GM20431 (cell line): ENCODE measurements around the gene SHKBP1.
"Not testable (repeated sequence)": the region's sequence is repeated elsewhere in the genome, so short reads cannot be mapped to it uniquely, and the experiment has no call there.

Experiments used
- in situ Hi-C: fragments of 300-500 bp; cut with MseI, MboI; formaldehyde crosslinking; loops from one replicate; pipeline ENCODE4 v1.15.0; 2020; ENCODE audit warnings: low sequenced_read_pairs; ENCODE audit not compliant: unreplicated experiment

Gene SHKBP1

GRCh38 chr19:40555978-40556689 lies 20.5 kb upstream of the SHKBP1 start:
- in situ Hi-C loops = no loop called here

- in situ Hi-C loops = no loop called here
These were observed 19.6 kb upstream of the SHKBP1 start for GRCh38 chr19:40556953-40557530.

- in situ Hi-C loops = no loop called here
These were observed 17.3 kb upstream of the SHKBP1 start for GRCh38 chr19:40559394-40559793.

- in situ Hi-C loops = no loop called here
These were observed 16.6 kb upstream of the SHKBP1 start for GRCh38 chr19:40560092-40560507.

- in situ Hi-C loops = no loop called here
These were observed 14.7 kb upstream of the SHKBP1 start for GRCh38 chr19:40561947-40562346.

- in situ Hi-C loops = not testable (repeated sequence)
These were observed 12.1 kb upstream of the SHKBP1 start for GRCh38 chr19:40564535-40564934.

GRCh38 chr19:40565355-40565754 lies 11.3 kb upstream of the SHKBP1 start:
- in situ Hi-C loops = no loop called here

- in situ Hi-C loops = no loop called here
These were observed 10.7 kb upstream of the SHKBP1 start for GRCh38 chr19:40565910-40566495.

- in situ Hi-C loops = no loop called here
These were observed 9.5 kb upstream of the SHKBP1 start for GRCh38 chr19:40567040-40567749.

GRCh38 chr19:40567750-40568494 lies 8.8 kb upstream of the SHKBP1 start:
- in situ Hi-C loops = no loop called here

- in situ Hi-C loops = no loop called here
These were observed 6.2 kb upstream of the SHKBP1 start for GRCh38 chr19:40570313-40571004.

GRCh38 chr19:40571005-40571318 lies 5.7 kb upstream of the SHKBP1 start:
- in situ Hi-C loops = no loop called here

GRCh38 chr19:40571831-40572495 lies 4.7 kb upstream of the SHKBP1 start:
- in situ Hi-C loops = no loop called here

- in situ Hi-C loops = no loop called here
These were observed 1.3 kb upstream of the SHKBP1 start for GRCh38 chr19:40575326-40575725.

GRCh38 chr19:40576151-40576584 lies 505 bp upstream of the SHKBP1 start:
- in situ Hi-C loops = no loop called here

- in situ Hi-C loops = no loop called here
These were observed 1.8 kb downstream of the SHKBP1 start for GRCh38 chr19:40578442-40578908.

- in situ Hi-C loops = no loop called here
These were observed 3.9 kb downstream of the SHKBP1 start for GRCh38 chr19:40580619-40581018.

- in situ Hi-C loops = no loop called here
These were observed 4.9 kb downstream of the SHKBP1 start for GRCh38 chr19:40581531-40581930.

GRCh38 chr19:40582467-40582866 lies 5.8 kb downstream of the SHKBP1 start:
- in situ Hi-C loops = no loop called here
